ENCODE results near the gene PEDS1.
A peak's percentile ranks its signal among the peaks of the same experiment; 100 is the strongest.
"Not testable (repeated sequence)": the region's sequence is repeated elsewhere in the genome, so short reads cannot be mapped to it uniquely, and the experiment has no call there.

Gene PEDS1

DNA sequence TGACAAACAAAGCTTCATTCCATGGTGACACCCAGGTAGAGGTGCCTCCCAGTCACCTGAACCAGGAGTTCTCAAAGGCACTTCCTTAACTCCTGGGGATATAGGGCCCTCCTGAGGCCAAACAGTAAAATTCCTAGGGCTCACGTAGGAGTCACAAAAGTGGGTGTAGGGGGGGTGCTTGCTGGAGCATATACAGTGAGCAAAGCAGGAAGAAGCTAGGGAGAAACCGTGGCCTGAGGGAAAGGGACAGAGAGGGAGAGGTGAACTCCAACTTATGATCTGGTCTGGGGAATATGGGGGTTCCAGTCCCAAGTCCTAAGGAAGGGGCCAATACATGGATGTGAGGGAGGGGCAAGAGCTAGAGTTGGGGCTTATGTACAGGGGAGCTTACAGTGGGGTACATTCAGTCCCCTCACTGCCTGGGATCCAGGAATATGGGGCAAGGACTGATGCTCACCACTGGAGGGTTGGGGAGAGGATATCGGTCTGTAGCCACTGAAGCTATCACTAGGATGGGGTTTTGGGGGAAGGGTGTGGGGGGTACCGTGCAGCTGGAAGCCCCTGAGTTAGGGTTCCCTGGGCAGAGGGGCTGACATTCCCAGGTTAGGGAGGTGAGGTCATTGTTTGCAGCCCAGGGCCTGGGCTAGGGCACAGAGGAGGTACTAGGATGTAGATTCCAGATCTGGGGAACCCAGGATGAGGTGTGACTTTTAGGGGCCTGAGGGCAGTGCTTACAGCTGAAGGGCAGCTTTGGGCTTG is 950 bp downstream of the PEDS1 start:
- DNase-seq, result peak; percentile 11

DNA sequence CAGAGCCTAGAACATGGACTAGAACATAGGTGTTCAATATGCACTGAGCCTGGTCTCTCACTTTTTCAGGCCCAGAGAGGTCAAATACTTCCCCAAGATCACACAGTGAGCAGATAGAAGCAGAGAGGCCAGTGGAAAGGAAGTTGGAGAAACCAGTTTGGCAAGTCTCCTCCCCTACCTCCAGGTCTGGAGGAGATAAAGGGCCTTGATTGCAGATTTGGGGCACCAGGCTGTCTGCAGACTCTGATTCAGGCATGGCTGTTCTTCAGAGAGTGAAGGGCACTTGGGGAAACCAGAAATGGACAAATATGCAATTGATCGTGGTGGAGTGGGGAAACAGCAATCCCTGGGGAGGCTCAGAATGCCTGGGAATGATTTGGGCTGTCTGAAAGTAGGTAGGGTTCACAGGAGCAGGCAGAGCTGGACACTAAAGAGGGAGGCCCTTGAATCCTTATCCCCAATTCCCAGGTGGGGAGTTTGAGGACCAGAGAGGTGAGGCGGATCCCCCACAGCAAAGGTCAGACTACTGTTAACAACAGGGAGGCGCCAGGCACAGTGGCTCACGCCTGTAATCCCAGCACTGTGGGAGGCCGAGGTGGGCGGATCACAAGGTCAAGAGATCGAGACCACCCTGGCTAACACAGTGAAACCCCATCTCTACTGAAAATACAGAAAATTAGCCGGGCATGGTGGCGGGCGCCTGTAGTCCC is 2.3 kb downstream of the PEDS1 start:
- no peak for DNase-seq

DNA sequence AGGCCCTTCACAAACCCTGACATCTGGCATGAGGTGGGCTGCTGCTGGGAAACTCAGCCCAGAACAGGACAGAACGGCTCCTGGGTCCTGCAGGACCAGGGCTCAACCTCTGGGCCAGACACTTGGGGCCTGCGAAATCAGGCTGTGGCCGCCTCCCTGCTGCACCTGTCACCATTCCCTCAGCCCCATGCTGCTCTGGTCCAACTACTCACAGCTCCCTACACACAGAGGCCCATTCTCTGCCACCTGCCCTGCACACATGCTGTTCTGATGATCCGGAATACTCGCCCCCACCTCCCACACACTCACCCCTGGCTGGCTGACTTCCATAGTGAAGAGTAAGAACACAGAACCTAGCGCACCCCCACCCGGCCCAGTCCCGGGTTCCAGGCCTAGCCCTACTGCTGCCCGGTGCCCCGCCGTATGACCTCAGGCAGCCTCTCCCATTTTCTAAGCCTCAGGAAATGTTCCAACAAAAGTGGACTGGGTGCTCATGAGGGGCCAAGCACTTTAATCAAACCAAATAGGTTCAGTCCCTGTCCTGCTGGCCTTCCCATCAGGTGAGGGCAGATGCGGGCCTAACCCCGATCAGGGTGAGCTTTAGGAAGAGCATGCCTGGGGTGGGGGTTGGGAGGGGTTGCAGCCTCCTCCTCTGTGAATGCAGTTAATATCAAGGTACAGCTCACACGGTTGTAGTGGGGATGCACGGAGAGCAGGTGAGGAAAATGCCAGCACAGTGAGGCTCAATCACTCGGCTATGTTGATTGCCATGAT is 3.9 kb downstream of the PEDS1 start:
- DNase-seq, result no peak

DNA sequence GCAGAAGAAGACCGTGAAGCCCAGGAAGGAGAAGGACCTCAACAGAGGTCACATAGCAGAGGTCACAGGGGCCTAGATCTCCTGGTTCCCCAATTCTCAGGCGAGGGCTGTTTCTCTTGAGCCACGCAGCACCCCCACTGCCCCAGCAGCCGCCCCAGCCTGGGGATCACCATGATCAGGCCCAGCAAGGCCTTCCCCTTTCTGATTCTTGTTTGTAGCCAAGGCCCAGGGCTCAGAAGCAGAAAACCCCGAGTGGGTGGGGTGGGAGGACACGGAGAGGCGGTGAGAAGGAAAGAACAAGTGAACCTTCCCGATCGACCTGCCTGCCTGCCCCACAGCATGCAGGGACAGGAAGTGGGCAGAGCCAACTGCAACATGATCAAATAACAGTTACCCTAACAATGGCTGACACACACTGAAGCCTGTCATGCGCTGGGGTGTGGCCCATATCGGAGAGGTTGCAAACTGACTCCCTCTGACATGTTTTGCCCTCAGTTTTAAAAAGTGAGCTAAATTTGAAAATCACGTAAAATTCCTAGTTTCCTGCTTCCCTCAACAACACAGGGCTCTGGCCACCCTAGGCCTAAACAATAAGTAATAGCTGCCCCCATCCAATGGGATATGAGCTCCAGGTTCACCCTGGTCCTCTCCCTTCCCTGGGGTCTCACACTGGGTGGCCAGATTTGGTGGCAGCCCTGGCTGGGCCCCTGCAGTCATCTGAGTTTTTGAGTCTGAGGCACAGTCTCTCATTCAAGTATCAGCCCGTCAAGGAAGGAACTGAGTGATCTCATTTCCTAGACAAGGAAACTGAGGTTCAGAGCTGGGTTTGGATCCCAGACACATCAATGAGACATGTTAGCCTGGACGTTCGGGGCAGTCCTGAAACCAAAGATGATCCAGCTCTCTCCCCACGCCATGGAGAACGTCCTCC is 6.5 kb downstream of the PEDS1 start:
- peak; percentile 89 for DNase-seq

DNA sequence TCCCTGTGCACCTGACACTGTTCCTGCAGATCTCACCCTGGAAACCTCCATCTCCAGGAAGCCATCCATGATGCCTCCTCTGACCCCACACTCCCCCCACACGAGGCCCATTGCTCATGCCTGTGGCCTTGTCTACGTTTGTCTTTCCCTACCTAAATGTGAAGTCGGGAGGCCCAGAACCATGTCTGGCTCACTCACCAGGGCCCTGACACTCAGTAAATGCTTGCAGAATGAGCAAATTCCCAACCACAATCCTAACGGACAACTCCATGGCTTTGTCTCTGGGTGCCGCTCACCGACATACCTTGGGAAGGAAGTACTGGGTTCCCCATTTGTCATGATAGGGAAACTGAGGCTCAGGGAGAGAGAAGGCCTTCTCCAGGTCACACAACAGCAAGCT is 7.3 kb downstream of the PEDS1 start:
- no peak for DNase-seq

DNA sequence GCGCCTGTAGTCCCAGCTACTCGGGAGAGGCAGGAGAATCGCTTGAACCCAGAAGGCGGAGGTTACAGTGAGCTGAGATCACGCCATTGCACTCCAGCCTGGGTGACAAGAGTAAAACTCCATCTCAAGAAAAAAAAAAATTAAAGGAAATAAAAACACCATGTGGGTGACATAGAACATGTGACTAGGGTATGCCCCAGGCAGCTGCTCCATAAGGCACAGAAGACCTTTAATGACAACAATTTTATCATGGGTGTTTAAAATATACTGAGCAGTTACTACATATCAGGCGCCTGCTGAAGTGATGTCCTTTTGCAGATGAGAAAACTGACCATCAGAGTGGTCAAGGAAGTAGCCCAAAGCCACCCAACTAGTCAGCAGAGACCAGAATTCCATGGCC is 8.0 kb downstream of the PEDS1 start:
- DNase-seq, result no peak

DNA sequence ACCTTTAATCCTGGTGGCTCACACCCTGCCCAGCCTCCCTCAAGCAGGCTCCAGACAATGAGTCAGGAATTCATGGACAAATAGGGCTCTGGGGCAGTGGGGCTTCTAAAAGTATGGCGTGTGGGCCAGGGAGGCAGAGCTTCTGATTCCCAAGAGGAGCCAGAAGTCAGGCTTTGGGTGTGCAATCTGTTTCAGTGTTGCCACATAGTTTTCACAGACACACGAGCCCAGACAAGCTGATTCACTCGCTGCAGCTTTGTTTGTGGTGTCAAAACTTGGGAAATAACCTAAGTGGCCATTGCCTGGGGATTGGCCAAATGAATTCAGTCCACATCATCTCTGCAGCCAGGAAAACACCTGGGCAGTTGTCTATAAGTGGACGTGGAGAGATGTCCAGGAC is 9.2 kb downstream of the PEDS1 start:
- DNase-seq, result no peak

DNA sequence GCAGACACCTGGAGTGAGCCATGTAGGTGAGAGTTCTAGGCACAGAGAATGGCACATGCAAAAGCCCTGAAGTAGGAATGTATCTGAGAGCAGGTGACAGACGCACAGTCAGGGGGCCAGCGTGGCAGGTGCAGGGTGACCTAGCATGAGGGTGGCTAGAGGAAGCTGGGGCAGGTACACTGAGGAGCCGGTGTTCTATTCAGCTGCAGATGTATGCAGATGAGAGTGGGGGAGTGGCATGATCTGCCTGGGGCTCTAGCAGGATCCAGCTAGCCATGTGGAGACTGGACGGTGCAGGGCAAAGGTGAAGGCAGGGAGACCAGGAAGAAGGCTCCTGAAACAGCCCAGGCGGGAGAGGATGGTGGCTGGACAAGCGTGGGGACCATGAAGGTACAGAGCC is 10.7 kb downstream of the PEDS1 start:
- DNase-seq, result no peak

DNA sequence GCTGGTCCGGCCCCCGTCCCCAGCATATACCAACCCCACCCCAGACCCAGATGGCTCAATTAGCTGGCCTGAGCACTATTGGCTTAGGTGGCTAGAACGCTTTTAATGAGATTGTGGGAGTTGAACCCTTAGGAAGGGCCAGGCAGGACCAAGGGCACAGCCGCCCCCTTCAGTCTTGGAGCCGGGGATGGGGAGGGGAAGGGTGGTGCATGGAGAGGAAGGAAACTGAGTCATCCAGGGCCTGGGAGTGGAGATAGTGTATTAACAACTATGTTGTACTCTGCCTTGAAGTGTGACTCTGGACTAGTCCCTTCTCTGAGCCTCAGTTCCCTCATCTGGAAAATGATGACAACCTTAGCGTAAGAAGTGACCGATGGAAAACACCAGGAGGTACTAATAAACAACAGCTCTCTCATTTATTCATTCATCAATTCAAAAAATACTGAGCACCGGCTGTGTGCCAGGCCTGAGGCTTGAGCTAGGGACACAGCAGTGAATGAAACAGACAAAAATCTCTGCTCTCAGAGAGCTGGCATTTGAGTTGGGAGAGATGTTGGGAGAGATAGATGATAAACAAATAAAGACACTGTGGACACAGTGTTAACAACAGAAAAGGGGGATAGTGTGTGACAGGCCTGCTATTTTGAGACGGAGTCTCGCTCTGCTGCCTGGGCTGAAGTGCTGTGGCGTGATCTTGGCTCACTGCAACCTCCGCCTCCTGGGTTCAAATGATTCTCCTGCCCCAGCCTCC is 11.5 kb downstream of the PEDS1 start:
- DNase-seq, result no peak

DNA sequence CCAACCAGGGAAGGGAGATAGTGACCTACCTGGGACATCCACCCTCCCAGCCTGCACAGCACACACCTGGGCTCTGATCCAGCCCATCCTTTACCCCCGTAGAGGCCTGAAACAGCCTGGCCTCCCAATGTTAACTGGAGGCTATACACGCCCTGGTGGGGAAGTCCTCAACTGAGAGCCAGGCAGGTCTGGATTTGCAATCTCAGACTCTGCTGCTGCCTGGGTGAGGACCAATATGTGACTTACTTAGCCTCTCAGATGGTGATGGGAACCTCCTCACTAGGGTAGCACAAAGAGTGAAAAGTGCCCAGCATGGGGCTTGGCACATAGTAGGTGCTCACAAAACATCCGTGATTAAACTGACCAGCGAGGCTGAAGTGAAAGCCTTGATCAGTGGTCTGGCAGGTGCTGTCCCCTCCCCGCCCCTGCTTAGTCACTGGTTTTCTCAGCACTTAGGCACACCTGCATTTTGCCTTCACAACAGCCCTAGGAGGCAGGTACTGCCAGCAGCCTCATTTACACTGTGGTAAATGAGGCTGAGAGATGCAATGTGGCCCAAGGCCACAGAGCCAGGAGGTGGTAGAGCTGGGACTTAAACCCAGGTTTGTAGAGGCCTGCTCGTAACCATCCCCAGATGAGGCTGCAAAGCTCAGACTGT is 12.4 kb downstream of the PEDS1 start:
- no peak for DNase-seq

DNA sequence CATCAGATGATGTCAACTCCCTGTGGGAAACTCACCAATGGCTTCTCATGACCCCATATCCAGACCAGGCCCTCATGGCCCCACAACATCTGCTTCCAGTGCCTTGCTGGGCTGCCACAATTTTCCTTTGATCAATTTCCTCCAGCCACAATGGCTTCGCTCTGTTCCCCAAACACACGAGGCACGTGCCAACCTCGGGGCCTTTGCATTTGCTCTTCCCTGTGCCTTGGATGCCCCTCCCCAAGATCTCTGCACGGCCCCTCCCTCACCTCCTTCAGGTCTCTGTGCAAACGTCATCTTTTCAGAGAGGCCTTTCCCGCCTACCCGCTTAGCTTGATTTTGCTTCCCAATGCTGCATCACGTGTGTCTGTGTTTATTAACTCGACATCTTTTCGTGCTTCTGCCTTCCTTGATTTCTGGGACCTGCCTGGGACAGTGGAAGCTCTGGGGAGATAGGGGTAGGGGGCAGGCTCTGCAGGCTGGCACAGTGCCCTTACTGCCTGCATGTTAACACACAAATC is 13.1 kb downstream of the PEDS1 start:
- no peak for DNase-seq

DNA sequence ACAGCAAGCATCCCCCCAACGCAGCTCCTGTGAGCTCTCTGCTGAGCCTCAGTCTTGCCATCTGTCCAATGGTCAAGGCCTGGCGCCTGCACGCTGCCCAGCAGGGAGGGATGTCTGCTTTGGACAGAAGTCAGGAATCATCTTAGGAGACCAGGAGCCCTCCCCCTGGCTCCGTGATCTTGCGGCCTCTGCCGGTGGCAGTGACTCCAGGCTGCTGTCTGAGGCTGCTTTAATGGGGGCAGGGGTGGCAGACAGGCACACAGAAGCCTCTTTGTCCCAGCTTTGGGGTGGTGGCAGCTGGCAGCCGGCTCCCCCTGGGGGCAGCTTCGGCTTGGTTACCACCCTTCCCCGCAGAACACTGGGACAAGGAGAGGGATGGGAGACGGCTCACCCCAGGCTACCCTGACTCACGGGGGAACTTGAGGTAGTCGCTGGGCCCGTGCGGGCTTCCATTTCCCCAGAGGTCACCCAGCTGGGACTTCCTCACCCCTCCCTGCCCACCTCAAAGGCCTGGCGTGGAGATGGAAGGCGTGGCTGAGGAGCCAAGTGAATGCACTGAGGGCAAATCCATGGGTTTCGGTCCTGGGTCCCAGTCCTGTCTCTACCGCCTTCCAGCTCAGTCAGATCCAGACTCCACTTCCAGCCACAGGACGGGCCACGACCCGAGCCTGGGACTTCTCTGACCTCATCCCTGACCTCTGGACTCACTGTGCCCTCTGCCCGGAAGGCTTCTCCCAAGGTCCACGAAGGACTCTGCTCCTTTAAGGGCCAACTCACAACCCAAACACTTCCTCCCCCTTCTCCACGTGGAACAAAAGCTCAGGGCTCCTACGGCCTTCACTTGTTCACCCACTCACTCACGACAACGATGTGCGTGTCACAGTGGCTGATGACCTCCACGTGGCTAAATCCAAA is 14.8 kb downstream of the PEDS1 start:
- no peak for DNase-seq

DNA sequence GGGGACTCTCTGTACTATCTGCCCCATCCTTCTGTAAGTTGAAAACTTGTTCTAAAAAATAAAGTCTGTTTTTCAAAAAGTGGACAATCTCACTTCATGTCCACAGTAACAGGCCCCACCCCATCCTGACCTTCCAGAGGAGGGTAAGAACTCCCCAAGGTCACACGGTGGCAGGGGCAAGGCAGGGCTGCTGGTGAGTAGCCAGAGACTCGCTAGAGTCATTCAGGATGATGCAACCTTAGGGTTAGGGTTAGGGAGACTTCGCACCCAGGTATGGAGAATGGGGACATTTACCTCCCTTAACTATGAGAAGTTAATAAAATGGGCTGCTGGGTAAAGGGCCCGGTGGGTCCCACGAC is 15.4 kb downstream of the PEDS1 start:
- DNase-seq, result no peak

DNA sequence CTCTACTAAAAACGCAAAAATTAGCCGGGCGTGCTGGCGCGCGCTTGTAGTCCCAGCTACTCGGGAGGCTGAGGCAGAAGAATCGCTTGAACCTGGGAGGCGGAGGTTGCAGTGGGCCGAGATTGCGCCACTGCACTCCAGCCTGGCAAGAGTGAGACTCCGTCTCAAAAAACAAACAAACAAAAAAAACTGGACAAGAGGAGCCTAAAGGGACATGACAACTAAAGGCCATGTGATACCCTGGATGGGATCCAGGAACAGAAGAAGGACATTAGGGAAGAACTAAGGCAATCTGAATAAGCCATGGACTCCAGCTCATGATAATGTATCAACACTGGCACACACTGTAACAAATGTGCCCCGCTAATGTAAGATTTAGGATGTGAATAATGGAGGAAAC is 15.8 kb downstream of the PEDS1 start:
- DNase-seq, result not testable (repeated sequence)

DNA sequence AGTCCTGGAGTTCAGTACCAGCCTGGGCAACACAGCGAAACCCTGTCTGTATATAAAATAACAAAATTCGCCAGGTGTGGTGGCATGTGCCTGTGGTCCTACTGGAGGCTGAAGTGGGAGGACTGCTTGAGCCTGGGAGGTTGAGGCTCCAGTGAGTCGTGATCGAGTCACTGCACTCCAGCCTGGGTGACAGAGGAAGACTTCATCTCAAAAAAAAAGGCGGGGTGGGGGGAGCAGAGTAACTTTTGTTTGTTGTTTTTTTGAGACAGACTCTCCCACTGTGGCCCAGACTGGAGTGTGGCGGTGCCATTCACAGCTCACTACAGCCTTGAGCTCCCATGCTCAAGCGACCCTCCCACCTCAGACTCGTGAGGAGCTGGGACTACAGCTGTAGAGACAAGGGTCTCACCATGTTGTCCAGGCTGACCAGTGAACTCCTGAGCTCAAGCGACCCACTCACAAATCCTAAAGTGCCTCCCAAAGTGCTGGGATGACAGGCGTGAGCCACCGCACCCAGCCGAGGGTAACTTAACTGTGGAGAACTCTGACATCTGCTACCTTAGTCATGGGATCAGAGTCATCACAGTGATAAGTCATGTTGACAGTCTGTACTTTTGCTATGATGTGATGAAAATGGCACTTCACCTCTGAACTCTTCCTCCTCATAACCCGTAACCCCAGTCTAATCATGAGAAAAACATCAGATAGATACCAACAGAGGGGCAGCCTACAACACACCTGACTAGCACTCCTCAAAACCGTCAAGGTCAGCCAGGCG is 16.5 kb downstream of the PEDS1 start:
- DNase-seq, result no peak

DNA sequence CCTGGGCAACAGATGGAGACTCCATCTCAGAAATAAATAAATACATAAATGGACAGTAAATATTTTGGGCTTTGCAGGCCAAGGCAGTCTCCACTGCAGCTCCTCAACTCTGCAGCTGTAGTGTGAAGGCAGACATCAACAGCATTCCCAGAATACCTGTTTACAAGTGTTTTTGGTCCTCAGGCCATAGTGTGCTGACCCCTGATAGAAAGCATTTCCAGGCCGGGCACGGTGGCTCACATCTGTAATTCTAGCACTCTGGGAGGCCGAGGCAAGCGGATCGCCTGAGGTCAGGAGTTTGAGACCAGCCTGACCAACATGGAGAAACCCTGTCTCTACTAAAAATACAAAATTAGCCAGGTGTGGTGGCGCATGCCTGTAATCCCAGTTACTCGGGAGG is 18.4 kb downstream of the PEDS1 start:
- not testable (repeated sequence) for DNase-seq

DNA sequence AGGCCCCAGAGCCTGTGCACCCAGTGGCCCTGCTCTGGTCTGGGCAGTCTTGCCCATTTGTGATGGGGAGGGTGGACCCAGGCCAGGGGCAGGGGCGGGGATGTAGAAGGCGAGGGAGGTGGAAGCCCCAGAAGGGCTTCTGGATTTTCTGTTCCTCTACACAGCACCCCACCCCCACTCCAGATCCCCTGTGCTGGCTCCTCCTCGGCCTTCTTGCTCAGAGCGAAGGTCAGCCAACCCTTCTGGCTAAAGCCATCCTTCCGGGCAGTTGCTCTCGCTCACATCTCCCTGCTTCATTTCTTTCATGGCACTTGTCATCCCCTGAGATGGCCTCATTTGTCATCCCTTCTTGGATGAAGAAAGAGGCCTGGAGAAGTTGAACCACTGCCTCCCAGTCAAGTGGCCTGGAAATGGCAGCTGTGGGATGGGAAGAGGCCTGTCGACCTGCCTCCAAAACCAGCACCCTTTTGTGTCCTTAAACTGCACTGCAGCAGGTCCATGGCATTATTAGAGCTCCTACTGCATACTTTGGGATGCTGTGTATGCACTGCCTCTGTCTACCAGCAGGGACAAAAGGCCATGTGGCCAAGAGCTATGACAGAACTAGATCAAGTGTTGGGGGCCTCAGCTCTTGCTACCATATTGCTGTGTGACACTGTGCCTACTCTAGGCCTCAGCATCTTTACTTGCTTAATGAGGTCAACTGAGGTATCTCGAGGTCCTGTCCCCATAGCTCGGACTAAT is 19.9 kb downstream of the PEDS1 start:
- DNase-seq, result no peak

DNA sequence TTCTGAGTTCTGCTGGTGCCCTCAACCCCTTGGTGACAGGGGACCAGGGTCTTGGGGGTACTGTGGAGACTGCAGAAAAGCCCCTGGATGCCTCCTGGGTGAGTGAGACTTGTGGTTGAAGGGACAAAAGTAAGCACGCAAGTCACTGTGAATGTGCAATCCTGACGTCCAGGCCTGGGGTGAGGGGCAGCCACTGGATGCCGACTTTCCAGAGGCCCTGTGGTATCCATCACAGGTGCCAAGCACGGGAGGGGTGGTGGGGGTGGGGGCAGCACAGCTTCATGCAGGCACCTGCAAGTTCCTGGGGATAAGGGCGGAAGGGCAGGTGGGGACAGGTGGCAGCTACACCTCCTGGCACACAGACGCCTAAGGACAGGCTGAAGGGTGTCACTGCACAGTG is 20.5 kb downstream of the PEDS1 start:
- no peak for DNase-seq

DNA sequence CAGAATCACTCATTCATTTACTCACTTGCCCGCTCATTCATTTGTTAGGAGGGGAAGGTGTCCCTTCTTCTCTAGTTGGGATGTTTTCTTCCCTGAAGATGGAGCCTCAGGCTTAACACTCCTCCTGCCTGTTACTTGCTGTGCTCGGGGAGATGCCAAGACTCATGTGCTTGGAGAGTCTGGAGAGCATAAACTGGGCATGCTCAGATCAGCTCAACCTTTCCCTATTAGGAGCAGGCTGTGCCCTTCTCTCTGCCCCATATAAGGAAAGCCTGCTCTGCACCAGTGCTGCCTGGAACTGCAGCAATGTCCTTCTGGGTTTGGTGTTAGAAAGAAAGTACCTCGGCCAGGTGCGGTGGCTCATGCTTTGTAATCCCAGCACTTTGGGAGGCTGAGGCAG is 22.5 kb downstream of the PEDS1 start:
- no peak for DNase-seq
